ENCODE measurements around the gene NHP2. TPM values are rescaled to one million over a fixed set of nuclear protein-coding genes. Genes with fewer than 3 reads are reported as not detected.

NHP2 gene
- total and polyA plus RNA-seq, 3 donors from 2014 or later, result 105 to 208 (median 132) TPM

- H3K9me3 ChIP-seq, result no peaks in the 10 kb centered on the region
- no peak for TF ChIP-seq POLR2A (IDR thresholded peaks at IDR 0.05)
- H3K36me3 ChIP-seq (ENCODE audit: low read depth, missing control alignments), result no peaks in the 10 kb centered on the region
- peaks cover 3% of the 10 kb centered on the region for H3K4me1 ChIP-seq
- no peak for DNase-seq
- H3K27ac ChIP-seq, result no peak overlapping the region
- no peaks in the 10 kb centered on the region for H3K27me3 ChIP-seq
- H3K4me3 ChIP-seq, result no peak overlapping the region
- intact Hi-C loops (cut with DNase I; ENCODE audit: low total_unique reads), result no loop called here
Measured at GRCh38 chr5:178108966-178109365, 44.7 kb downstream of the NHP2 start.

GRCh38 chr5:178108446-178108845 lies 45.2 kb downstream of the NHP2 start:
- no peak overlapping the region for H3K27ac ChIP-seq
- DNase-seq, result no peak
- no peaks in the 10 kb centered on the region for H3K27me3 ChIP-seq
- 84 to 93% methylated on average over 7 of the region's 7 CpGs for WGBS, 2 donors
- H3K9me3 ChIP-seq, result no peaks in the 10 kb centered on the region
- no peak overlapping the region for H3K4me3 ChIP-seq
- no peaks in the 10 kb centered on the region for H3K36me3 ChIP-seq (ENCODE audit: low read depth, missing control alignments)
- no peak for TF ChIP-seq POLR2A (IDR thresholded peaks at IDR 0.05)
- TF ChIP-seq CTCF (IDR thresholded peaks at IDR 0.05), result no peak
- intact Hi-C loops (cut with DNase I; ENCODE audit: low total_unique reads), result no loop called here
- H3K4me1 ChIP-seq, result no peaks in the 10 kb centered on the region

- intact Hi-C loops (cut with DNase I; ENCODE audit: low total_unique reads), result no loop called here
- DNase-seq, result no peak
- Histone ChIP-seq H3K27ac (no peak overlapping the region), H3K4me3 (no peak overlapping the region), H3K27me3 (no peaks in the 10 kb centered on the region), H3K36me3 (ENCODE audit: low read depth, missing control alignments) (no peaks in the 10 kb centered on the region), H3K4me1 (no peaks in the 10 kb centered on the region), H3K9me3 (no peaks in the 10 kb centered on the region)
- WGBS, 2 donors, result 46 to 72% methylated on average over 3 to 5 of the region's 5 CpGs
- no peak for TF ChIP-seq CTCF (IDR thresholded peaks at IDR 0.05)
- no peak for TF ChIP-seq POLR2A (IDR thresholded peaks at IDR 0.05)
Measured at GRCh38 chr5:178107756-178108310, 45.9 kb downstream of the NHP2 start.

- intact Hi-C loops (cut with DNase I; ENCODE audit: low total_unique reads), result no loop called here
- H3K4me1 ChIP-seq, result no peaks in the 10 kb centered on the region
- no peaks in the 10 kb centered on the region for H3K36me3 ChIP-seq (ENCODE audit: low read depth, missing control alignments)
- DNase-seq, result no peak
- no peaks in the 10 kb centered on the region for H3K27me3 ChIP-seq
- TF ChIP-seq POLR2A (IDR thresholded peaks at IDR 0.05) (no peak), CTCF (IDR thresholded peaks at IDR 0.05) (no peak)
- H3K9me3 ChIP-seq, result no peaks in the 10 kb centered on the region
- no peak overlapping the region for H3K27ac ChIP-seq
- 84 to 86% methylated on average over 5 to 13 of the region's 13 CpGs for WGBS, 2 donors
- no peak overlapping the region for H3K4me3 ChIP-seq
Measured at GRCh38 chr5:178106556-178107239, 47.0 kb downstream of the NHP2 start.

- no peak for DNase-seq
Measured at GRCh38 chr5:178106086-178106485, 47.6 kb downstream of the NHP2 start.

More at GRCh38 chr5:178106086-178106485, 47.6 kb downstream of the NHP2 start:
- Histone ChIP-seq H3K27me3 (no peaks in the 10 kb centered on the region), H3K4me3 (no peak overlapping the region), H3K9me3 (no peaks in the 10 kb centered on the region), H3K4me1 (no peaks in the 10 kb centered on the region), H3K27ac (no peak overlapping the region), H3K36me3 (ENCODE audit: low read depth, missing control alignments) (no peaks in the 10 kb centered on the region)
- TF ChIP-seq POLR2A (IDR thresholded peaks at IDR 0.05) (no peak), CTCF (IDR thresholded peaks at IDR 0.05) (no peak)
- WGBS, 2 donors, result 54 to 70% methylated on average over 3 to 4 of the region's 4 CpGs
- intact Hi-C loops (cut with DNase I; ENCODE audit: low total_unique reads), result no loop called here
